ENCODE measurements around the gene MPST. TPM values are rescaled to one million over a fixed set of nuclear protein-coding genes. Genes with fewer than 3 reads are reported as not detected.

The MPST gene
- total RNA-seq, 2 donors from 2014 or later, result 221 to 250 TPM

- intact Hi-C loops (cut with DNase I, micrococcal nuclease), result no loop called here
- ATAC-seq (peak; percentile 0), DNase-seq (peak in 1 of 2 donors; percentile 28)
Measured at GRCh38 chr22:37018086-37018814, 1.3 kb upstream of the MPST start.

- ATAC-seq (peak; percentile 27), DNase-seq (peak; percentile 85 to 88)
- intact Hi-C loops (cut with DNase I, micrococcal nuclease), result no loop called here
Measured at GRCh38 chr22:37018815-37019308, 680 bp upstream of the MPST start.

- DNase-seq (peak; percentile 72 to 77), ATAC-seq (peak; percentile 25)
- intact Hi-C loops (cut with DNase I, micrococcal nuclease), result no loop called here
Measured at GRCh38 chr22:37020192-37020479, 594 bp downstream of the MPST start.

GRCh38 chr22:37021041-37021440 lies 1.5 kb downstream of the MPST start:
- ATAC-seq, result peak; percentile 25
- peak; percentile 62 to 81 for DNase-seq
- intact Hi-C loops (cut with DNase I, micrococcal nuclease), result no loop called here

- ATAC-seq (no peak), DNase-seq (peak; percentile 39 to 68)
- intact Hi-C loops (cut with DNase I, micrococcal nuclease), result no loop called here
Measured at GRCh38 chr22:37021710-37022482, 2.4 kb downstream of the MPST start.

- ATAC-seq, result no peak
- intact Hi-C loops (cut with DNase I, micrococcal nuclease), result no loop called here
- DNase-seq, result peak in 1 of 2 donors; percentile 38
Measured at GRCh38 chr22:37022483-37023337, 3.2 kb downstream of the MPST start.

- DNase-seq, result peak; percentile 84 to 93
- intact Hi-C loops (cut with DNase I, micrococcal nuclease), result no loop called here
Measured at GRCh38 chr22:37023743-37024338, 4.3 kb downstream of the MPST start.

GRCh38 chr22:37024339-37025157 lies 5.0 kb downstream of the MPST start:
- intact Hi-C loops (cut with DNase I, micrococcal nuclease), result no loop called here
- DNase-seq (peak in 1 of 2 donors; percentile 69), ATAC-seq (peak; percentile 30)

More at GRCh38 chr22:37023743-37024338, 4.3 kb downstream of the MPST start:
- ATAC-seq, result peak; percentile 61

- DNase-seq (peak in 1 of 2 donors; percentile 56), ATAC-seq (peak; percentile 19)
- intact Hi-C loops (cut with DNase I, micrococcal nuclease), result no loop called here
Measured at GRCh38 chr22:37025500-37026070, 6.0 kb downstream of the MPST start.

GRCh38 chr22:37026325-37026724 lies 6.8 kb downstream of the MPST start:
- ATAC-seq, result no peak
- DNase-seq, result no peak
- intact Hi-C loops (cut with DNase I, micrococcal nuclease), result no loop called here

GRCh38 chr22:37027556-37027955 lies 8.0 kb downstream of the MPST start:
- no peak for DNase-seq
- intact Hi-C loops (cut with DNase I, micrococcal nuclease), result no loop called here
- no peak for ATAC-seq

GRCh38 chr22:37028692-37029674 lies 9.4 kb downstream of the MPST start:
- no peak for ATAC-seq
- peak in 1 of 2 donors; percentile 23 for DNase-seq
- intact Hi-C loops (cut with DNase I, micrococcal nuclease), result no loop called here

- intact Hi-C loops (cut with DNase I, micrococcal nuclease), result no loop called here
- ATAC-seq (no peak), DNase-seq (peak in 1 of 2 donors; percentile 6)
Measured at GRCh38 chr22:37030560-37031281, 11.2 kb downstream of the MPST start.

GRCh38 chr22:37032134-37032534 lies 12.6 kb downstream of the MPST start:
- intact Hi-C loops (cut with DNase I, micrococcal nuclease), result no loop called here
- DNase-seq (no peak), ATAC-seq (peak; percentile 26)

- peak; percentile 85 for ATAC-seq
- intact Hi-C loops (cut with DNase I, micrococcal nuclease), result no loop called here
- peak; percentile 84 to 91 for DNase-seq
Measured at GRCh38 chr22:37032535-37033460, 13.3 kb downstream of the MPST start.
